Measurements from ENCODE around the gene RBM6. TPM values are rescaled to one million over a fixed set of nuclear protein-coding genes. Genes with fewer than 3 reads are reported as not detected.
A peak's percentile ranks its signal among the peaks of the same experiment; 100 is the strongest.
"Not testable (repeated sequence)": the region's sequence is repeated elsewhere in the genome, so short reads cannot be mapped to it uniquely, and the experiment has no call there.

RBM6 gene
- total and polyA plus RNA-seq, 5 donors from 2014 or later: 23.1 to 142 (median 26.3) TPM

GRCh38 chr3:49902511-49903345 lies 37.2 kb upstream of the RBM6 start:
- DNase-seq: no peak
- no peaks in the 10 kb centered on the region for H3K9me3 ChIP-seq (ENCODE audit: control insufficient read depth in 2 of 2, low read length in 2 of 2)
- Mint-ChIP-seq H3K27me3 (no peaks in the 10 kb centered on the region), H3K36me3 (no peaks in the 10 kb centered on the region), H3K4me3 (peak overlapping the region in 1 of 4 donors; percentile 7), H3K9me3 (no peaks in the 10 kb centered on the region), H3K27ac (no peak overlapping the region), H3K4me1 (peaks cover 13 to 40% (median 19%) of the 10 kb centered on the region in 4 donors)
- peaks cover 26% of the 10 kb centered on the region for H3K4me1 ChIP-seq (ENCODE audit: control insufficient read depth, insufficient read depth, low read length, poor library complexity, severe bottlenecking)
- no peaks in the 10 kb centered on the region for H3K36me3 ChIP-seq (ENCODE audit: control insufficient read depth, insufficient read depth, low read length)
- no peaks in the 10 kb centered on the region for H3K27me3 ChIP-seq (ENCODE audit: control insufficient read depth, insufficient read depth, low read length)
- H3K27ac ChIP-seq (ENCODE audit: insufficient read depth, low read length, poor library complexity, severe bottlenecking): no peak overlapping the region
- H3K4me3 ChIP-seq (ENCODE audit: low read depth, low read length): no peak overlapping the region
- no peak for ATAC-seq (ENCODE audit: low read depth in 2 of 2)

GRCh38 chr3:49903451-49904424 lies 36.2 kb upstream of the RBM6 start, which contains the start of gene MST1R:
Gene MST1R, minus strand, starts transcription at chr3:49903873. Its CDS starts 264 bp downstream, at chr3:49903609.
- ATAC-seq (ENCODE audit: low read depth in 2 of 2) (peak; percentile 97 to 98), DNase-seq (peak; percentile 76 to 91 (median 85))
- peaks cover 26% of the 10 kb centered on the region for H3K4me1 ChIP-seq (ENCODE audit: control insufficient read depth, insufficient read depth, low read length, poor library complexity, severe bottlenecking)
- H3K27me3 ChIP-seq (ENCODE audit: control insufficient read depth, insufficient read depth, low read length): no peaks in the 10 kb centered on the region
- no peaks in the 10 kb centered on the region for H3K36me3 ChIP-seq (ENCODE audit: control insufficient read depth, insufficient read depth, low read length)
- peaks cover 13 to 40% (median 19%) of the 10 kb centered on the region in 4 donors for H3K4me1 Mint-ChIP-seq
- peak within 1 kb of the TSS; percentile 44 for H3K4me3 ChIP-seq (ENCODE audit: low read depth, low read length)
- H3K4me3 Mint-ChIP-seq: peak within 1 kb of the TSS; percentile 86 to 92 (median 88)
- no peaks in the 10 kb centered on the region for H3K36me3 Mint-ChIP-seq
- no peaks in the 10 kb centered on the region for H3K27me3 Mint-ChIP-seq
- peak within 1 kb of the TSS; percentile 85 to 96 (median 88) for H3K27ac Mint-ChIP-seq
- no peaks in the 10 kb centered on the region for H3K9me3 Mint-ChIP-seq
- peak within 1 kb of the TSS; percentile 47 for H3K27ac ChIP-seq (ENCODE audit: insufficient read depth, low read length, poor library complexity, severe bottlenecking)
- no peaks in the 10 kb centered on the region for H3K9me3 ChIP-seq (ENCODE audit: control insufficient read depth in 2 of 2, low read length in 2 of 2)

- Mint-ChIP-seq H3K4me3 (peak overlapping the region in 3 of 4 donors; percentile 86 to 88 (median 87)), H3K4me1 (peaks cover 13 to 40% (median 19%) of the 10 kb centered on the region in 4 donors), H3K27ac (peak overlapping the region in 2 of 3 donors; percentile 88 to 96)
- not testable (repeated sequence) for H3K9me3 Mint-ChIP-seq; ATAC-seq (ENCODE audit: low read depth in 2 of 2); H3K36me3 ChIP-seq (ENCODE audit: control insufficient read depth, insufficient read depth, low read length); H3K36me3 Mint-ChIP-seq; H3K27me3 ChIP-seq (ENCODE audit: control insufficient read depth, insufficient read depth, low read length); H3K9me3 ChIP-seq (ENCODE audit: control insufficient read depth in 2 of 2, low read length in 2 of 2); DNase-seq; H3K4me3 ChIP-seq (ENCODE audit: low read depth, low read length); H3K27me3 Mint-ChIP-seq
- H3K4me1 ChIP-seq (ENCODE audit: control insufficient read depth, insufficient read depth, low read length, poor library complexity, severe bottlenecking): peaks cover 26% of the 10 kb centered on the region
- H3K27ac ChIP-seq (ENCODE audit: insufficient read depth, low read length, poor library complexity, severe bottlenecking): peak overlapping the region; percentile 47
These were observed 35.5 kb upstream of the RBM6 start for GRCh38 chr3:49904448-49904847.

GRCh38 chr3:49906073-49906743 lies 33.7 kb upstream of the RBM6 start:
- Histone ChIP-seq H3K27ac (ENCODE audit: insufficient read depth, low read length, poor library complexity, severe bottlenecking) (no peak overlapping the region), H3K4me3 (ENCODE audit: low read depth, low read length) (peak overlapping the region; percentile 44)
- no peaks in the 10 kb centered on the region for H3K27me3 Mint-ChIP-seq

GRCh38 chr3:49908373-49909199 lies 31.4 kb upstream of the RBM6 start:
- Mint-ChIP-seq H3K27me3 (no peaks in the 10 kb centered on the region), H3K27ac (no peak overlapping the region), H3K9me3 (no peaks in the 10 kb centered on the region), H3K36me3 (peaks cover 27% of the 10 kb centered on the region), H3K4me1 (peaks cover 13 to 38% (median 19%) of the 10 kb centered on the region in 4 donors), H3K4me3 (no peak overlapping the region)
- H3K36me3 ChIP-seq (ENCODE audit: control insufficient read depth, insufficient read depth, low read length): peaks cover 31% of the 10 kb centered on the region
- no peak overlapping the region for H3K27ac ChIP-seq (ENCODE audit: insufficient read depth, low read length, poor library complexity, severe bottlenecking)
- peaks cover 26% of the 10 kb centered on the region for H3K4me1 ChIP-seq (ENCODE audit: control insufficient read depth, insufficient read depth, low read length, poor library complexity, severe bottlenecking)
- DNase-seq (no peak), ATAC-seq (ENCODE audit: low read depth in 2 of 2) (no peak)
- no peaks in the 10 kb centered on the region for H3K9me3 ChIP-seq (ENCODE audit: control insufficient read depth in 2 of 2, low read length in 2 of 2)
- H3K4me3 ChIP-seq (ENCODE audit: low read depth, low read length): no peak overlapping the region
- H3K27me3 ChIP-seq (ENCODE audit: control insufficient read depth, insufficient read depth, low read length): no peaks in the 10 kb centered on the region

More at GRCh38 chr3:49906073-49906743, 33.7 kb upstream of the RBM6 start:
- DNase-seq: peak; percentile 31 to 65 (median 53)
- Histone ChIP-seq H3K9me3 (ENCODE audit: control insufficient read depth in 2 of 2, low read length in 2 of 2) (no peaks in the 10 kb centered on the region), H3K27me3 (ENCODE audit: control insufficient read depth, insufficient read depth, low read length) (no peaks in the 10 kb centered on the region), H3K4me1 (ENCODE audit: control insufficient read depth, insufficient read depth, low read length, poor library complexity, severe bottlenecking) (peaks cover 26% of the 10 kb centered on the region), H3K36me3 (ENCODE audit: control insufficient read depth, insufficient read depth, low read length) (peaks cover 14% of the 10 kb centered on the region)
- Mint-ChIP-seq H3K4me1 (peaks cover 13 to 41% (median 19%) of the 10 kb centered on the region in 4 donors), H3K36me3 (peaks cover 12% of the 10 kb centered on the region), H3K9me3 (no peaks in the 10 kb centered on the region), H3K4me3 (peak overlapping the region; percentile 65 to 86 (median 72)), H3K27ac (peak overlapping the region in 2 of 3 donors; percentile 92)
- peak; percentile 23 to 40 for ATAC-seq (ENCODE audit: low read depth in 2 of 2)

GRCh38 chr3:49910409-49911123 lies 29.4 kb upstream of the RBM6 start:
- H3K27me3 ChIP-seq (ENCODE audit: control insufficient read depth, insufficient read depth, low read length): no peaks in the 10 kb centered on the region
- peaks cover 12% of the 10 kb centered on the region for H3K4me1 ChIP-seq (ENCODE audit: control insufficient read depth, insufficient read depth, low read length, poor library complexity, severe bottlenecking)
- Mint-ChIP-seq H3K27ac (no peak overlapping the region), H3K9me3 (no peaks in the 10 kb centered on the region), H3K4me3 (peak overlapping the region in 1 of 4 donors; percentile 69), H3K36me3 (peaks cover 27% of the 10 kb centered on the region), H3K27me3 (no peaks in the 10 kb centered on the region), H3K4me1 (peaks cover 9 to 20% (median 13%) of the 10 kb centered on the region in 4 donors)
- H3K27ac ChIP-seq (ENCODE audit: insufficient read depth, low read length, poor library complexity, severe bottlenecking): no peak overlapping the region
- no peak overlapping the region for H3K4me3 ChIP-seq (ENCODE audit: low read depth, low read length)
- no peaks in the 10 kb centered on the region for H3K9me3 ChIP-seq (ENCODE audit: control insufficient read depth in 2 of 2, low read length in 2 of 2)
- H3K36me3 ChIP-seq (ENCODE audit: control insufficient read depth, insufficient read depth, low read length): peaks cover 31% of the 10 kb centered on the region
- no peak for ATAC-seq (ENCODE audit: low read depth in 2 of 2)
- no peak for DNase-seq
